HG02970 (cell line): ENCODE results near the gene PLXNA1.

Source experiments
- ATAC-seq: cut with Tn5 transposase; IDR thresholded peaks from one replicate; pipeline ENCODE4 v1.9.1; 2021; ENCODE audit warnings: mild to moderate bottlenecking, moderate library complexity, moderate number of reproducible peaks; ENCODE audit not compliant: unreplicated experiment, low FRiP score

Gene PLXNA1

GRCh38 chr3:126985132-126985985 lies 2.4 kb downstream of the PLXNA1 start:
- ATAC-seq = no peak

GRCh38 chr3:126986001-126986400 lies 3.1 kb downstream of the PLXNA1 start:
- ATAC-seq = no peak

- ATAC-seq = no peak
These were observed 4.2 kb downstream of the PLXNA1 start for GRCh38 chr3:126987129-126987528.

GRCh38 chr3:126987596-126987995 lies 4.7 kb downstream of the PLXNA1 start:
- no peak for ATAC-seq

GRCh38 chr3:126988451-126989021 lies 5.6 kb downstream of the PLXNA1 start:
- ATAC-seq = no peak

- no peak for ATAC-seq
These were observed 6.6 kb downstream of the PLXNA1 start for GRCh38 chr3:126989316-126990023.

GRCh38 chr3:126990024-126990700 lies 7.2 kb downstream of the PLXNA1 start:
- no peak for ATAC-seq

GRCh38 chr3:126990890-126991289 lies 8.0 kb downstream of the PLXNA1 start:
- ATAC-seq = no peak

GRCh38 chr3:126991366-126992200 lies 8.7 kb downstream of the PLXNA1 start:
- ATAC-seq = no peak

- ATAC-seq = no peak
These were observed 9.3 kb downstream of the PLXNA1 start for GRCh38 chr3:126992216-126992615.

- ATAC-seq = no peak
These were observed 9.9 kb downstream of the PLXNA1 start for GRCh38 chr3:126992776-126993175.

- no peak for ATAC-seq
These were observed 10.5 kb downstream of the PLXNA1 start for GRCh38 chr3:126993436-126993835.

- no peak for ATAC-seq
These were observed 11.8 kb downstream of the PLXNA1 start for GRCh38 chr3:126994661-126995245.

GRCh38 chr3:126995254-126995780 lies 12.4 kb downstream of the PLXNA1 start:
- ATAC-seq = no peak

GRCh38 chr3:126995926-126996512 lies 13.1 kb downstream of the PLXNA1 start:
- ATAC-seq = no peak

- no peak for ATAC-seq
These were observed 14.0 kb downstream of the PLXNA1 start for GRCh38 chr3:126996905-126997304.

- ATAC-seq = no peak
These were observed 14.6 kb downstream of the PLXNA1 start for GRCh38 chr3:126997455-126998038.

- ATAC-seq = no peak
These were observed 15.4 kb downstream of the PLXNA1 start for GRCh38 chr3:126998320-126998719.

GRCh38 chr3:126998728-126999127 lies 15.8 kb downstream of the PLXNA1 start:
- no peak for ATAC-seq
